HL-60 (cell line): Measurements from ENCODE around the gene CSGALNACT2.

Experiments
- GABPA ChIP-seq: IDR thresholded peaks from 2 replicates; pipeline ENCODE4 v1.6.1; 2012; ENCODE audit warnings: low read depth
- POLR2AphosphoS5 ChIP-seq: IDR thresholded peaks from 2 replicates; pipeline ENCODE4 v1.6.1; 2012; ENCODE audit warnings: low read depth
- SPI1 ChIP-seq: IDR thresholded peaks from 2 replicates; pipeline ENCODE4 v1.6.1; 2012; ENCODE audit warnings: low read depth, mild to moderate bottlenecking, borderline replicate concordance
- TF ChIP-seq, protein P1 (sequence below): IDR thresholded peaks from one replicate; pipeline ENCODE4 v1.5.1; 2011; ENCODE audit warnings: low read length, control low read depth, inconsistent platforms; ENCODE audit not compliant: insufficient read depth
- TF ChIP-seq, protein P2 (sequence below): IDR thresholded peaks from 2 replicates; pipeline ENCODE4 v1.6.1; 2012; ENCODE audit warnings: low read depth; ENCODE audit not compliant: insufficient replicate concordance

DNA sequence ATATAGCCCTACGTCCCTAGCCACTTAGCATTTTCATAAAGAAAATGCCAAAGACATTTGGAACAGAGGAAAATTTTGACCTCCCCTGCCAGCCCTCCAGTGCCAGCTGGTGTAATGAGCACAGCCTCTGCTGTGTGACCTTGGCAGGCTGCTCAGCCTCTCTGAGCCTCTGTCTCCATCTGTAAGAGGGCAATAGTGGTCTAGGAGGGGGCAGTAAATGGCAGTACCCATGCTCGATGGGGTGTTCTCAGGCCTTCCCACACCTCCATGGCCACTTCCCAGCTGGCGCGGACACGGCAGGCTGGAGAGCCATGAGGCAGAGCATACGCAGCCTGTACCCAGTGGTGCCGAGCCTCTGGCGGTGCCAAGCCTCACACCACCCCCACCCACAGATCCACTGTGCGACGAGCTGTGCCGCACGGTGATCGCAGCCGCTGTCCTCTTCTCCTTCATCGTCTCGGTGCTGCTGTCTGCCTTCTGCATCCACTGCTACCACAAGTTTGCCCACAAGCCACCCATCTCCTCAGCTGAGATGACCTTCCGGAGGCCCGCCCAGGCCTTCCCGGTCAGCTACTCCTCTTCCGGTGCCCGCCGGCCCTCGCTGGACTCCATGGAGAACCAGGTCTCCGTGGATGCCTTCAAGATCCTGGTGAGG is 24.0 kb upstream of the CSGALNACT2 start:
- TF ChIP-seq, protein P1, sequence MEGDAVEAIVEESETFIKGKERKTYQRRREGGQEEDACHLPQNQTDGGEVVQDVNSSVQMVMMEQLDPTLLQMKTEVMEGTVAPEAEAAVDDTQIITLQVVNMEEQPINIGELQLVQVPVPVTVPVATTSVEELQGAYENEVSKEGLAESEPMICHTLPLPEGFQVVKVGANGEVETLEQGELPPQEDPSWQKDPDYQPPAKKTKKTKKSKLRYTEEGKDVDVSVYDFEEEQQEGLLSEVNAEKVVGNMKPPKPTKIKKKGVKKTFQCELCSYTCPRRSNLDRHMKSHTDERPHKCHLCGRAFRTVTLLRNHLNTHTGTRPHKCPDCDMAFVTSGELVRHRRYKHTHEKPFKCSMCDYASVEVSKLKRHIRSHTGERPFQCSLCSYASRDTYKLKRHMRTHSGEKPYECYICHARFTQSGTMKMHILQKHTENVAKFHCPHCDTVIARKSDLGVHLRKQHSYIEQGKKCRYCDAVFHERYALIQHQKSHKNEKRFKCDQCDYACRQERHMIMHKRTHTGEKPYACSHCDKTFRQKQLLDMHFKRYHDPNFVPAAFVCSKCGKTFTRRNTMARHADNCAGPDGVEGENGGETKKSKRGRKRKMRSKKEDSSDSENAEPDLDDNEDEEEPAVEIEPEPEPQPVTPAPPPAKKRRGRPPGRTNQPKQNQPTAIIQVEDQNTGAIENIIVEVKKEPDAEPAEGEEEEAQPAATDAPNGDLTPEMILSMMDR: no peak
- TF ChIP-seq, protein P2, sequence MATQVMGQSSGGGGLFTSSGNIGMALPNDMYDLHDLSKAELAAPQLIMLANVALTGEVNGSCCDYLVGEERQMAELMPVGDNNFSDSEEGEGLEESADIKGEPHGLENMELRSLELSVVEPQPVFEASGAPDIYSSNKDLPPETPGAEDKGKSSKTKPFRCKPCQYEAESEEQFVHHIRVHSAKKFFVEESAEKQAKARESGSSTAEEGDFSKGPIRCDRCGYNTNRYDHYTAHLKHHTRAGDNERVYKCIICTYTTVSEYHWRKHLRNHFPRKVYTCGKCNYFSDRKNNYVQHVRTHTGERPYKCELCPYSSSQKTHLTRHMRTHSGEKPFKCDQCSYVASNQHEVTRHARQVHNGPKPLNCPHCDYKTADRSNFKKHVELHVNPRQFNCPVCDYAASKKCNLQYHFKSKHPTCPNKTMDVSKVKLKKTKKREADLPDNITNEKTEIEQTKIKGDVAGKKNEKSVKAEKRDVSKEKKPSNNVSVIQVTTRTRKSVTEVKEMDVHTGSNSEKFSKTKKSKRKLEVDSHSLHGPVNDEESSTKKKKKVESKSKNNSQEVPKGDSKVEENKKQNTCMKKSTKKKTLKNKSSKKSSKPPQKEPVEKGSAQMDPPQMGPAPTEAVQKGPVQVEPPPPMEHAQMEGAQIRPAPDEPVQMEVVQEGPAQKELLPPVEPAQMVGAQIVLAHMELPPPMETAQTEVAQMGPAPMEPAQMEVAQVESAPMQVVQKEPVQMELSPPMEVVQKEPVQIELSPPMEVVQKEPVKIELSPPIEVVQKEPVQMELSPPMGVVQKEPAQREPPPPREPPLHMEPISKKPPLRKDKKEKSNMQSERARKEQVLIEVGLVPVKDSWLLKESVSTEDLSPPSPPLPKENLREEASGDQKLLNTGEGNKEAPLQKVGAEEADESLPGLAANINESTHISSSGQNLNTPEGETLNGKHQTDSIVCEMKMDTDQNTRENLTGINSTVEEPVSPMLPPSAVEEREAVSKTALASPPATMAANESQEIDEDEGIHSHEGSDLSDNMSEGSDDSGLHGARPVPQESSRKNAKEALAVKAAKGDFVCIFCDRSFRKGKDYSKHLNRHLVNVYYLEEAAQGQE: no peak
- no peak for TF ChIP-seq POLR2AphosphoS5
- TF ChIP-seq GABPA: no peak
- no peak for TF ChIP-seq SPI1
